Activated CD8-positive, alpha-beta memory T cell treated with anti-CD3 and anti-CD28 coated beads for 36 hours (primary cell): Measurements from ENCODE around the gene EPPIN. TPM values are rescaled to one million over a fixed set of nuclear protein-coding genes. Genes with fewer than 3 reads are reported as not detected.
"Not testable (repeated sequence)": the region's sequence is repeated elsewhere in the genome, so short reads cannot be mapped to it uniquely, and the experiment has no call there.

ENCODE experiments used
- CTCF ChIA-PET: fragments of 350-600 bp; sonication (Branson Sonifier 250); formaldehyde crosslinking; loops from one replicate; lab custom pipeline; 2021; ENCODE audit warnings: antibody characterized with exemption; lab: Charles Lee
- POLR2A ChIA-PET: fragments of 350-600 bp; sonication (Branson Sonifier 250); formaldehyde crosslinking; loops from one replicate; lab custom pipeline; 2021; ENCODE audit warnings: antibody characterized with exemption; lab: Charles Lee
- total RNA-seq, 2 experiments: library from RNA; stranded (reverse); gene quantifications; one replicate each; pipeline ENCODE4 v1.2.3, GENCODE V29; 2021

Gene EPPIN
- total RNA-seq = not detected

DNA sequence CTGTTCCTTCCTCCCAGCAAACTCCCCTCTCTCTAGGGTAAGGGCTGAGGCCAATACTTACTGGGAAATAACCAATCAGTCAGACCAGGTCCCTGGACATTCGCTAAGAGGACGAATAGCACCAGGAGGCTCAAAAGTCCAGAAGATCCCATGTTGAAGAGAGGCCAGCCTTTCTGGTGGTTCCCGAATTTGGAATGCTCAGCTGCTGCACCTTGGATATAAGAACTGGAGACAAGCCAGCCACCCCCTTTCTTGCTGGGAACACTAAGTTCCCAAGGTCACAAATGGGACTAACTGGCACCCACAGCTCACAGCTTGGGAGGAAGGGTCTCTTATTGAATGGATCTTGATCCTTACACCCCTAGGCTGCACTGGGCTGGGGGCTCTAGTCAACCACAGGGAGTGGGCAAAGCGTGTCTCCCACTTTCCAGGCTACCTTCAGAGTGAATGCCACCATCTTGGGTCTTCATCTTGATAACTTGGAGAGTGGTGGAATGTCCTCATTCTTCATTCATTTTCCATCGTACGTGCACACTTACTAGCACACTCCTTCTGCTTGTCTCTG lies at the start of gene EPPIN:
Gene EPPIN, minus strand, starts transcription at position 196 of the 565 bp plus-strand sequence. Its CDS starts 44 bp downstream, at position 152.
- ChIA-PET POLR2A (no interaction called here), CTCF (no interaction called here)

DNA sequence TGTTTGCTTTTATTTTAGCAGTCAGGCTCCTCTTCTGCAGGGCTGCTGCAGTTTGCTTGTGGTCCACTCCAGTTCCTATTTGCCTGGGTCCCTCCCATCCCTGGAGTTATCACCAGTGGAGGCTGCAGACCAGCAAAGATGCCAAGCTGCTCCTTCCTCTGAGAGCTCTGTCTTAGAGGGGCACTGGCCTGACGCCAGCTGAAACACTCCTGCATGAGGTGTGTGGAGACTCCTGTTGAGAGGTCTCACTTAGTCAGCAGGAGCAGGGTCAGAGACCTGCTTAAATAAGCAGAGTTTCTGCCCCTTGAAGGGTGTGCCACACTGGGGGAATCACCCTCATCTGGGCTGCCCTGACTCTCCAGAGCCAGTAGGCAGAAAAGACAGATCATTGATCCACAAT lies 48.0 kb upstream of the EPPIN start:
- CTCF ChIA-PET = no interaction called here
- POLR2A ChIA-PET = no interaction called here

DNA sequence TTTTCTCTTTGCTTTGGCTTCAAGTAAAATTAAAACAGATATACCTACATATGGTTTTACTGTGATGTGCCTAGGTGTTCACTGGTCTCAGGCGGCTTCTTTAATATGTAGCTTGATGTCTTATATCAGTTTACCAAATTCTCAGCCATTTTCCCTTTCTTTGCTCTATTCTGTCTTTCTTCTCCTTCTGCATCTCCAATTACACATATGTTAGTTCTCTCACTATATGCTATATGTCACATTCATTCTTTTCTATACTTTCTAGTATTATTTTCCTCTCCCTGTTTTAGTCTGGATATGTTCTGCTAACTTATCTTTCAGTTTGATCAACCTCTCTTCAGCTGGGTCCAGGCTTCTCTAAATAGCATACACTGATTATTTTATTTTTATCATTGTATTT lies 46.3 kb upstream of the EPPIN start:
- ChIA-PET CTCF (interaction anchor here (2.9 kb wide), 1 partner anchor 178 kb away, joined by 18 read pairs; no protein-coding TSS in a partner anchor), POLR2A (no interaction called here)

DNA sequence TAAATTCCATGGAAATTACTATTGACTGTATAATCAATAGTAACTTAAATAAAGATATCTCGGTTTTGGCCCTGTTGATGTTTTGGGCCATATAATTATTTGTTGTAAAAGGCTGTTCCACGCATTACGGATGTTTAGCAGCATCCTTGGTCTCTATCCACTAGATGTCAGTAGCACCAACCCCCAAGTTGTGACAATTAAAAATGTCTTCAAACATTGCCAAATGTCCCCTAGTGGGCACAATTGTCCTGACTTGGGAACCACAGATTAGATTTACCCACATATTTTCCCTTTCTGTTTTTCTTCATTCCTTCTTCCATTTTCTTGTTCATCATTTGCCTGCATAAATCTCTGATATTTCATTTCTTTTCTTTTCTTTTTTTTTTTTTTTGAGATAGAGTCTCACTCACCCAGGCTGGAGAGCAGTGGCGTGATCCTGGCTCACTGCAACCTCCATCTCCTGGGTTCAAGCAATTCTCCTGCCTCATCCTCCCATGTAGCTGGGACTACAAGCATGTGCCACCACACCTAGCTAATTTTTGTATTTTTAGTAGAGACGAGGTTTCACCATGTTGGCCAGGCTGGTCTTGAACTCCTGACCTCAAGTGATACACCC lies 45.5 kb upstream of the EPPIN start:
- ChIA-PET CTCF (interaction anchor here (2.9 kb wide), 1 partner anchor 178 kb away, joined by 18 read pairs; no protein-coding TSS in a partner anchor), POLR2A (no interaction called here)

DNA sequence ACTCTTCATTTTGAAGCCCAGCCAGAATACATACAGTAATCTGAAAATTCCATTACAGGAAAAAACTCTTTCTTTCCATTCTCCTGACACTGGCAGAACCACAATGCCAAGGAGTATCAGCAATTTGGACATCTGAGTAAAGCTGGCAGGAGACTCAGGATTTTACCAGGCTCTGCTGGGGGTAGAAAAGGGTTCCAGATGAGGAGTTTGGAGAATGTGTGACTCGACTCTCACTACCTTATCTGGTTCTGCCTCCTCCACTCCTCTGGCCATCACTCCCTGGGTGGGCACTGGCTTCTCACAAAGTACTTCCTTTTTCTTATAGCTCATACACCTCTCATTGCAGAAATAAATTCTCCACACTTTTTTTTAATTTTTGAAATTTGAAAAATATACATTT lies 42.5 kb upstream of the EPPIN start:
- CTCF ChIA-PET = interaction anchor here (1.9 kb wide), 1 partner anchor 182 kb away, joined by 5 read pairs; no protein-coding TSS in a partner anchor
- POLR2A ChIA-PET = no interaction called here

DNA sequence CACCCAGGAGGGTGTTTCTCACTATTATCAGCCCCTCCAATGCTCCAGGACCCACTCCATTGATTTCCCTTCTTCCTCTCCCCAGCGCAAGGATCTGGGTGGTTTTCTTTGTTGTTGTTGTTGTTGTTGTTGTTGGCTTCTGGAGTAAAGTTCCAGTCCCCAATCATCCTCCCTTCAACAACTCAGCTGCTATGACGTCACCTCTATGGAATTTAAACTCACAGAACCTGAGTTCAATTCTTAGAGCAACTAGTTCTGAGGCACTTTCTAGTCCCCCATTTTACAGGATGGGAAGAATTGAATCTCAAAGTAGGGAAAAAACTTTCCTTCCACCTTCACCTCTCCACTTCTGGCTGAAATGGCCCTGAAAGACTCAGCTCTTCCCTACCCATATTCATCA lies 41.6 kb upstream of the EPPIN start:
- CTCF ChIA-PET = interaction anchor here (1.9 kb wide), 1 partner anchor 183 kb away, joined by 5 read pairs; no protein-coding TSS in a partner anchor
- POLR2A ChIA-PET = no interaction called here

DNA sequence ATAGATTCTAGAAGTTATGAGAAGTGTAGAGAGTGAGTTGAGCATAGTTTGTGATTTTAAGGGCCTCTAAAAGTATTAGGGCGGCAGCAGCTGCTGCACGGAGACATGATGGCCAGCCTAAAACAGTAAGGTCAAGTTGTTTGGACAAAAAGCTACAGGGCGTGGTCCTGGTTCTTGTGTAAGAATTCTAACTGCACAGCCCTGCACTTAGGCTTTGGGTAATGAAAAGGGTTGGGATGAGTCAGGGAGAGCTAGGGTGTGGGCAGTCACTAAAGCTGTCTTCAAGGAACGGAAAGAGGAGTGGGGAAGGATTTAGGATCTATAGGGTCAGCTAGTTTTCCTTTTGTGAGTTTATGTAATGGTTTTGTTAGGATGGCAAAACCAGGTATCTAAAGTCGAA lies 38.8 kb upstream of the EPPIN start:
- POLR2A ChIA-PET = not testable (repeated sequence)
- CTCF ChIA-PET = interaction anchor here (0.6 kb wide), 1 partner anchor 127 kb away, joined by 3 read pairs; no protein-coding TSS in a partner anchor

DNA sequence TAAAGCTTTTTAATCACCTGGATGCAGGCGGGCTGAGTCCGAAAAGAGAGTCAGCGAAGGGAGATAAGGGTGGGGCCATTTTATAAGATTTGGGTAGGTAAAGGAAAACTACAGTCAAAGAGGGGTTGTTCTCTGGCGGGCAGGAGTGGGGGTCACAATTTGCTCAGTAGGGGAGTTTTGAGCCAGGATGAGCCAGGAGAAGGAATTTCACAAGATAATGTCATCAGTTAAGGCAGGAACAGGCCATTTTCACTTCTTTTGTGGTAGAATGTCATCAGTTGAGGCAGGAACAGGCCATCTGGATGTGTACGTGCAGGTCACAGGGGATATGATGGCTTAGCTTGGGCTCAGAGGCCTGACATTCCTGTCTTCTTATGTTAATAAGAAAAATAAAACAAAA lies 37.1 kb upstream of the EPPIN start:
- POLR2A ChIA-PET = not testable (repeated sequence)
- CTCF ChIA-PET = interaction anchor here (1.1 kb wide), 1 partner anchor 187 kb away, joined by 3 read pairs; no protein-coding TSS in a partner anchor

DNA sequence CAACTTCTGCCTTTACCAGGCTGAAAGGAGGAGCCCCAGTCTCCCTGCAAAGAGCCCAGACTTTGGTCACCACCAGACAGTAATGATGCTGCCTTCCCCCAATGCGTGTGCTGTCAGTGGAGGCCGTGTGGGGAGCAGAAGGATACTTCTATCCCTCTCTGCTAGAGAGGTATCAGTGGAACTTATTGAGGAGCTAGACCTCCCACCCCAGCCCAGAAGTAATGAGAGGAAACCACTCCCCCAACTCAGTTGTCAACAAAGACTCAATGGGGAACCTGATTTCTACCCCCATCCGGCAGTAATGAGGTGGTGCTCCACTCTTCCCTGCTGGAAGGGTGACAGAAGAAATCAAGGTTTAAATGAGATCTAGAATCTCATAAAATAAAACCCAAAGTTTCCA lies 36.3 kb upstream of the EPPIN start:
- ChIA-PET POLR2A (no interaction called here), CTCF (interaction anchor here (1.1 kb wide), 1 partner anchor 188 kb away, joined by 3 read pairs; no protein-coding TSS in a partner anchor)

DNA sequence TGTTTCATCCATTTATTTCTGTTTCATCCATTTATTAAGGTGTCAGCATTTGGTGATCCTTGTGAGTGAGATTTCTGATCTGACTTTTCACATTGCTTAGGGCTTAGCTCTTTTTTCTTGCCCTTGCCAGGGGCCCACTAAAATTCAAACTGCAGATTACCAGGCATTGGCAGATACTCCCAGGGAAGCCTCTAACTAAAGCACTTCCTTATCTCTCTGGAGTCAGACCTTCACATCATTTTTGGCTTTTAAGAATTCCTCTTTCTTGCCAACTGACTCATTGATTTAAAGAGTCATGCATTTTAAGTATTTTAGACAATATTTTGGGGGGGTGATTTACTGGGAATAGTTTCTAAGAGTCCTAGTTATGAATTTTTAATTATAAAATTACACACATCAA lies 34.5 kb upstream of the EPPIN start:
- POLR2A ChIA-PET = no interaction called here
- CTCF ChIA-PET = no interaction called here

DNA sequence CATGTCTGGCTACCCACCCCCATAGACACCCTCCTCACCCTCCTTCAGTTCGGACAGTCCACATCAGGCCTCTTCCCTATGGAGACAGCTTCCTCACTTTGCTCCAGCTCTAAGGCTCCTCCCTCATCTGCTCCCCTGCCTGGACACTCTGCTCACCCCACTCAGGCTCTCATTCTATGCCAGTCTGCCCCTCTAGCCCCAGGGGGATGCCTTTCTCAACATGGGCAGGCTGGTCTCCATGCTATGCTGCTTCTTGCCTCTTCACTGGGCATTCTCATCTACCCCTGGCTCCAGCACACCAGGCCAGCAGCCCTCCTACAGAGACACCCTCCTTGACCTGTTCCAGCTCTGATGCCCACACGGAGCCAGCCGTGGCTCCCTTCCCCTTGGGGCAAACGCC lies 32.0 kb upstream of the EPPIN start, which contains the start of gene WFDC8:
Gene WFDC8, minus strand, starts transcription at position 101 of the 400 bp plus-strand sequence. Its CDS starts 37 bp downstream, at position 64.
- ChIA-PET CTCF (interaction anchor here (0.7 to 1.3 kb wide), 2 partner anchors 136 to 191 kb away, joined by 3 to 4 read pairs; no protein-coding TSS in a partner anchor), POLR2A (no interaction called here)

DNA sequence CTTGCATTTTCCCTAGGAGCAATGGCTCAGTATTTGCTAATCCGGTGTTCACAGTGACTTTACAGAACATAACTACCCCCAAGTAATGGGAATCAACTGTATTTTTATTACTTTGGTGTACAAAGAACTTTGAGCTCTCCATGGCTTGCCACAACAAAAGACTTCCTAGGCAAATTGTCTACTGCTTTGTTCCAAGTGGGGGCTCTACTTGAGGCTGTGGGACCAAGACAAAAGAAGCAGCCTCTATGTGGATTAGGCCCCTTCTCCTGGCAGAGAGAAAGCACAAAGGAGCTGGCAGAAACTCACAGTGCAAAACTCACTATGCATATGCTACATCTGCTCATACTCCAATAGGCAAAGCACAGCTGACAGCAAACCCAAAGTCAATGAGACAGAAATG lies 31.0 kb upstream of the EPPIN start:
- ChIA-PET POLR2A (no interaction called here), CTCF (interaction anchor here (1.3 kb wide), 1 partner anchor 192 kb away, joined by 4 read pairs; no protein-coding TSS in a partner anchor)

DNA sequence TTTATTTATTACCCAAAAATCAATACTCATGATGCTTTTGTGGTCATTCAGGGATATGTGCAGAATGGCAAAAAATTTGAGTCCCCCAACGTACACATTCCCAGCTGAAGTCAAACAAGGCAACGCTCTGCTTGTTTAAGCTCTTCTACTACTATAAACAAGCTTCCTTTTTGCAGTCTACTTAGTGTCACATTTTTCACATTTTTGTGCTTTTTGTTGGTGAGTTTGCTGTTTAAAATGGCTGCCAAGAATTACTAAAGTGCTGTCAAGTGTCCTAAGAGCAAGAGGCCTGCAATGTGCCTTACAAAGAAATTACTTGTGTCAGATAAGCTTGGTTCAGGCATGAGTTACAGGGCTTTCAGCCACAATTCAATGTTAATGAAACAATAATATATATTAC lies 29.8 kb upstream of the EPPIN start:
- ChIA-PET POLR2A (no interaction called here), CTCF (no interaction called here)

DNA sequence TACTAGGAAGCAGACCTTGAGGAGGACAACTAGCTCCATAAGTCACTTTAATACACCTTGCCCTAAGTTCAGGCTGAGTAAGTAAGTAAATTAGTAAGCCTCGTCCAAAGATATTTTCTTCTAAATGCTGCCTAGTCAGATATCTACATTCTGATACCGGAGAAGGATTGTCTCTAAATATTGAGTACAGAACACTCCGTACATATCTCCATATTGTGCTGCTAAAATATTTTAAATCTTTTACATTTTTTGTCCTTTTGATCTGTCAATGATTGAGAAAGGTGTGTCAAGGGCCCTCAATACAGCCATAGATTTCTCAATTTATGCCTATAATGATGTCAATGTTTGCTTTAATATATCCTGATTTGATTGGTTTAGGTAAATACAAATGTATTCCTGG lies 28.7 kb upstream of the EPPIN start:
- POLR2A ChIA-PET = no interaction called here
- CTCF ChIA-PET = no interaction called here

DNA sequence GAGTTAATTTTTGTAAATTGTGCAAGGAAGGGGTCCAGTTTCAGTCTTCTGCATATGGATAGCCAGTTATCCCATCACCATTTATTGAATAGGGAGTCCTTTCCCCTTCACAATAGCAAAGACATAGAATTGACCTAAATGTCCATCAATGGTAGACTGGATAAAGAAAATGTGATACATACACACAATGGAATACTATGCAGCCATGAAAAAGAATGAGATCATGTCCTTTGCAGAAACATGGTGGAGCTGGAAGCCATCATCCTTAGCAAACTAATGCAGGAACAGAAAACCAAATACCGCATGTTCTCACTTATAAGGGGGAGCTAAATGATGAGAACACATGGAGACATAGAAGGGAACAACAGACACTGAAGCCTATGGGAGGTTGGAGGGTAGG lies 22.4 kb upstream of the EPPIN start:
- CTCF ChIA-PET, POLR2A ChIA-PET: not testable (repeated sequence)

DNA sequence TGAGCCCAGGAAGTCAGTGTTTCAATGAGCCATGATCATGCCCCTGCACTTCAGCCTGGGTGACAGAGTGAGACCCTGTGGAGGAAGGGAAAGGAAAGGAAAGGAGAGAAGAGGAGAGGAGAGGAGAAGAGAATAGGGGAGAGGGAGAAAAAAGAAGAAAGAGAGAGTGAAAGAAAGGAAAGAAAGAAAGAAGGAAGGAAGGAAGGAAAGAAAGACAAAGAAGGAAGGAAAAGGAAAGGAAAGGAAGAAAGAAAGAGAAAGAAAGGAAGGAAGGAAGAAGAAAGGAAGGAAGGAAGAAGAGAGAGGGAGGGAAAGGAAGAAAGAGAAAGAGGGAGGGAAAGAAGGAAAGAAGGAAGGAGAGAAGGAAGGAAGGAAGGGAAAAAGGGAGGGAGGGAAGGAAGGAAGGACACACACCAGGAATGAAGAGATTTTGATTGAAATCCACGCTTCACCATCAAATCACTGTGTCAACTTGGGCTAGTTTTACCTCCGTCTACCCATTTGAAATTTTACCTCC lies 17.6 kb upstream of the EPPIN start:
- CTCF ChIA-PET = no interaction called here
- POLR2A ChIA-PET = no interaction called here

DNA sequence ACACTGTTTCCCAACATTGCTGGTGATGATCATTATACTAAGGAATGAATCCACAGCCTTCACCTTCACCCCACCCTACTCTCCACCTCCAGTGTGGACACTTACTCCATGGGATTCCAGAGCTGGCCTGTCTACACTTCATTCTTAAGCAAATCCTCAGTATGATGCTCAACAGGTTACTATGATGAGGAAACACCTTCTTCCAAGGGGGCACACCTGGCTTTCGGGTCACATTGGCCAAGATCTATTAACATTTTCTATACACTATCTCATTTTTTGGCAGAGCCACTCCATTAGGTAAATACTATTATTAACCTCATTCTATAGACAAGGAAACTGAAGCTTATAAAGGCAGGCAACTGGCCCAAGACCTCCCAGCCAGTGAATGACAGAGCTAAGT lies 8.0 kb upstream of the EPPIN start:
- ChIA-PET POLR2A (no interaction called here), CTCF (no interaction called here)

DNA sequence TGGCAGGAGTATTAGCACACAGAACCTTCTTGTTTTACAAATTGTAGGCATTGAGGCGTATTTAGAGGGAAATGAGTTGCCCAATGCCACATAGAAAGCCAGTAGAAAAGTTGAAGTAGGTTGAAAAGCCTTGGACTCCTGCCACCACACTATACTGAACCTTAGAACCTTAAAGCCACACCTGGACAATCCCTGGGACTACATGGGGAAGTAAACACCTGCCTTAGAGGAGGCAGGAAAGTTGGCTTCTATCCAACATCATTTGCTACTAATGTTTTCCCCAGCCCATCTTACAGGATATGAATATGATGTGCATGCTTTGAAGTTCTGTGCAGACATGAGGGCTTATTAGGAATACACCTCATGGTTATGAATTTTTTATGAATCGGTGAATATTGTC lies 5.3 kb upstream of the EPPIN start:
- ChIA-PET POLR2A (no interaction called here), CTCF (no interaction called here)

DNA sequence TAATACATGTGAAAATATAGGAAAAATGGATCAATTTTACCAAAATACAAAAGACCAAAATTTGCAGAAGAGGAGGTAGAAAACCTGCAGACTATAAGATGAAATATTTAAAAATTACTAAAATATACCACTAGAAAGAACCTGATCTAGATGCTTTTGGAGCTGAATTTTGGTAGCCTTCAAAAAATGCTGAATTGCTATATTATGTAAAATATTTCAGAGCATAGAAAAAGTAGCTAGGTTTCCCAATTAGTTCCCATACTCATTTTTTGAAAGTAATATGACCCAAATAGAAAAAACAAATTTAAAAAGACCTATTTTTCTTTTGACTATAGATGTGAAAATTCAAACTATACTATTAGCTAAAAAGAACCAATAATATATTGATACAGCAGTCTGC lies 3.6 kb upstream of the EPPIN start:
- POLR2A ChIA-PET = no interaction called here
- CTCF ChIA-PET = no interaction called here

DNA sequence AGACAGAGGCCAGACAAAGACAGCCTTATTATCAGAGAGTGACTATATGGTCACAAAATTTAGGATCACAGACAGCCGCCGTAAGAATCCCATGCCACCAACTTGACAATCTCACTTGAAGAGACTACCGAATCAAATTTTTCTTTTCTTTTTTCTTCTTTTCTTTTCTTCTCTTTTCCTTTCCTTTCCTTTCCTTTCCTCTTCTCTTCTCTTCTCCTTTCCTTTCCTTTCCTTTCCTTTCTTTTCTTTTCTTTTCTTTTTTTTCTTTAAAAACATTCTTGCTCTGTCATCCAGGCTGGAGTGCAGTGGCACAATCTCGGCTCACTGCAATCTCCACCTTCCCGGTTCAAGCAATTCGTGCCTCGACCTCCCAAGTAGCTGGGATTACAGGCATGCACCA lies 1.2 kb upstream of the EPPIN start:
- CTCF ChIA-PET = no interaction called here

More for the DNA sequence above, 1.2 kb upstream of the EPPIN start:
- POLR2A ChIA-PET = no interaction called here
